Measurements from ENCODE around the gene FHIP2A.
"Not testable (repeated sequence)": the region's sequence is repeated elsewhere in the genome, so short reads cannot be mapped to it uniquely, and the experiment has no call there.

FHIP2A gene

GRCh38 chr10:114821293-114821914 is at the start of gene FHIP2A:
TSS of gene FHIP2A (plus strand) at chr10:114821780. CDS start at chr10:114822079, 299 bp downstream.
- DNase-seq = peak; percentile 80 to 83

DNA sequence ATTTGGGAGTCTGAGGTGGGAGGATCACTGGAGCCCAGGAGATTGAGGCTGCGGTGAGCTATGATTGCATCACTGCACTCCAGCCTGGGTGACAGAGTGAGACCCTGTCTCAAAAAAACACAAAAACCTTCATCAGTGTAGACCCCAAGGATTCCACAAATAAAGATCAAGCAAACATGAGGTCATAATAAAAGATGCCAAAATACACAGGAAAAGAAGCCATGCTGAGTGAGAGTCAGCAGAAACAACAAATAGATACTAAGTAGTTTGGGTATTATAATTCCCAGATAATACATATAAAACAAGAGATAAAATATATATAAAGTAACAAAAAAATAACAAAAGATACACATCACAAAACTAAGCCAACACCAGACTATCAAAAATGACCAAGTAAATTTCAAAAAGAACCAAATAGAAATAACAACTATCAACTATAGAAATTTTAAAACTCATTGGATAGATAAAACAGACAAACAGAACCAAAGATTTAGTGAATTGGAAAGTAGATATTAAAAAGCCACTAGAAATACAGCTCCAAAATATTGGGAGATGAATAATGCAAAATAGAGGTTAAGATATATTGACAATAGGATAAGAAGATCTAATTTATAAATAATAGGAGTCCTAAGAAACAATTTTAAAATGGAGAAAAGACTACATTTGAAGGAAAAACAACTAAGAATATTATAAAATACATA is 48.9 kb upstream of the FHIP2A start:
- DNase-seq = no peak

DNA sequence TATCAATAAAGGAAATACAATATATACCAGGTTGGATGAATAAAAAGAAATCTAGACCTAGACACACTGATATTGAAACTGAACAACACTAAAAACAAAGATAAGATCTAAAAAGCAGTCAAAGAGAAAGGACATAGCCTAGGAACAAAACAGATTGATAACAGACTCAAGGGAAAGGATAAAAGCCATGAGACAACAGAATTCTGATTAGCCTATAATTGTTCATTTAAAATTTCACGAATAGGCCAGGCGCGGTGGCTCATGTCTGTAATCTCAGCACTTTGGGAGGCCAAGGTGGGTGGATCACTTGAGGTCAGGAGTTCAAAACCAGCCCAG is 48.4 kb upstream of the FHIP2A start:
- no peak for DNase-seq

- not testable (repeated sequence) for DNase-seq
Observed at GRCh38 chr10:114775082-114775481, 46.5 kb upstream of the FHIP2A start.

DNA sequence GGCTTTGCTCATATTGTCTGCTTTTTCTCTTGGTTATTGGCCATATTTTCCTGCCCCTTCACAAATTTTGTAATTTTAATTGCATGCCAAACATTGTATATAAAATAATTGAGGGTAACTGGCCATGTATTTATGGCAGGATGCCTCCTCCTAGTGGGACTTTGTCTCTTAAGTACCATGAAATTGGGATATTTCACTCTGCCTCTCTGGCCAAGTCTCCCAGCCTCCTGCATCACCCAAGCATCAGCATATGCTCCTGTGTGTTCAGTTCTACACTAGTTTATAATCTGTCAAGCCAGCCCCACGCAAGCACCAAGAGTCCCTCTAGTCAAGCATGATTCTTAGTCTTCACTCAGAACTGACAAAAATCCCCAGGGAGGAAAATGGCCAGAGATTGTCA is 44.2 kb upstream of the FHIP2A start:
- DNase-seq = no peak

GRCh38 chr10:114779803-114780576 is 41.6 kb upstream of the FHIP2A start:
- no peak for DNase-seq

DNA sequence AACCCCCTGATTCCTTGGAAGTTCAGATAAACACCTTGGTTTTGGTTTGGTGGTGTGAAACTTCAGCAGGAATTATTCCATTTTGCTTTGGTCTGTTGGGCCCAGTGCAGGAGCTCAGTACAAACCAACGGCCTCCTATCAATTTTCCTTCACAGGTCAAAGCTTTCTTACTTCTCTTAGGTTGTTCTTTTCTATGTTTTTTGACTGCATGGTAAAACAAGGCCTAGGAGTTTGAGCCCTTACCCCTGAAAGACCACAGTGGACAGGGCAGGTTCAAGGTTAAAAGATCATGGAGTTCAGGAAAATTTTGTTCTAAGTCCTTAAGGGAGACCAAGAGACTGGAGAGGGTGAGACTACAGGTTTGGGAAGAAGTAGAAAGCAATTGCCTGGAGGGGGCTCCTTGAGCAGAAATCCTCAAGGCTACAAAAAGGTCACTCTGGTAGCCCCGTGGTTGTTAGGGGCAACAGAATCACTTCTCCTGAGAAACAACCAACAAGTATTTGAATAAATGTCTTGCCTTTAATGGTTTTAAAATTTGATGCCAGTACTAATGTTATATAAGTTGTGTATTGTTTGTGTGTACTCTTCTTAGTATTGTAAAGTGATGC is 40.9 kb upstream of the FHIP2A start:
- no peak for DNase-seq

DNA sequence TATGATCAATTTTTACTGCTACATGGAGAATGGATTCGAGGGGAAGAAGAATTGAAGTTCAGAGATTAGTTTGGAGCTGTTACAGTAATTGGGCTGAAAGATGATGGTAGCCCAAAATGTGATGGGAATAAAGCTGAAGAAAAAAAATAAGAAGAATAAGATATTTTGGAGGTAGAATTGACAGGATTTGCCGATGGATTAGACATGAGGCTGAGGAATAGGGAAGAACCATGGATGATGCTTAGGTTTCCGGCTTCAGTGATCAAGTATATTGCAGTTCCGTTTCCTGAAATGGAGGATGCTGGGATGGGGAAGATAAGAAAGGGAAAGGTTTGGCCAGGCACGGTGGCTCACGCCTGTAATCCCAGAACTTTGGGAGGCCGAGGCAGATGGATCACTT is 38.9 kb upstream of the FHIP2A start:
- DNase-seq = no peak

DNA sequence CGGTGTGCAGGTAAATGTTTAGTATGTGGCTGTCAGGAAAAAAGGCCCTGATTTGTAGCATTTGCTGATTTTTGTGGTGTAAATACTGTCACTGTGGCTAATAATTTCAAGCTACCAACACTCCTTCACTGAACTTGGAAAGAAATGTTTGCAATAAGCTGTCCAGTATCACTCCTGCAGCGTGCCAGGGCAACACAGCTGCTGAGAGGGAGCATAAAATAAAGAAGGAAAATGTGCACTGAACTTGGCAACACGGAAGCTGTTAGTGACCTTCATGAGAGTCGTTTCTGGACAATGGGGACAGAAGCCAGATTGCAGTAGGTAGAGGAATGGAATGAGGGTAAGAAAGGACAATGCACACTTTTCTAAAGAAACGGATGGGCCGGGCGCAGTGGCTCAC is 37.9 kb upstream of the FHIP2A start:
- no peak for DNase-seq

DNA sequence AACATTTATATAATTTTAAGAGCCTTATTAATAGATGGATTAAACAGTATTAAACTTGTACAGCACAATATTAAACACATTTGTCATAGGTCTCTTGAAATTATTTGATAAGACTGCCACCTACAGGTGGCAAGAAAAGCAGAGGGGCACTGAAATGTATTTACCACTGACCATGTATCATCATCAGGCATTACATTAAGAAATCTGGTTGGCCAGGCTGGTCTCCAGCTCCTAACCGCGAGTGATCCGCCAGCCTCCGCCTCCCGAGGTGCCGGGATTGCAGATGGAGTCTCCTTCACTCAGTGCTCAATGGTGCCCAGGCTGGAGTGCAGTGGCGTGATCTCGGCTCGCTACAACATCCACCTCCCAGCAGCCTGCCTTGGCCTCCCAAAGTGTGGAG is 35.1 kb upstream of the FHIP2A start:
- DNase-seq = not testable (repeated sequence)

DNA sequence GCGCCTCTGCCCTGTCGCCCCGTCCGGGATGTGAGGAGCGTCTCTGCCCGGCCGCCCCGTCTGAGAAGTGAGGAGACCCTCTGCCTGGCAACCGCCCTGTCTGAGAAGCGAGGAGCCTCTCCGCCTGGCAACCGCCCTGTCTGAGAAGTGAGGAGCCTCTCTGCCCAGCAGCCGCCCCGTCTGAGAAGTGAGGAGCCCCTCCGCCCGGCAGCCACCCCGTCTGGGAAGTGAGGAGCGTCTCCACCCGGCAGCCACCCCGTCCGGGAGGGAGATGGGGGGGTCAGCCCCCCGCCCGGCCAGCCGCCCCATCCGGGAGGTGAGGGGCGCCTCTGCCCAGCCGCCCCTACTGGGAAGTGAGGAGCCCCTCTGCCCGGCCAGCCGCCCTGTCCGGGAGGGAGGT is 34.4 kb upstream of the FHIP2A start:
- DNase-seq = not testable (repeated sequence)

- DNase-seq = no peak
Observed at GRCh38 chr10:114791768-114792167, 29.8 kb upstream of the FHIP2A start.

DNA sequence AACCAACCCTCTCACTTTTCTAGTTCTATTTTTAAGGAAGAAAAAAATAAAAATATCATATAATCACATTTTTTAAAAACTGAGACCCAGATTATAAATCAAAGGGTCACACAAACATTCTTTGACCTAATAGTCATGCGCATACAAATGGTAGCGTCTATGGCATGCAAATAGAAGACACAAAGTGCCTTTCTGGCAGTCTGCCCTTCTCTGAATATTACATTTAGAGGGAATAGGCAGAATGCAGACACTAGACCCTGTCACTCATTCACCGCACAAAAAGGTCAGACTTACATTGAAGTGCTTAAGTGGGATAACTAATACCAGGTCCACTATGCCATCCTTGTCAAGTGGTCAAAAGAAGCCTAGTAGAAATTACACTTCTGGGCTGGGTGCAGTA is 26.5 kb upstream of the FHIP2A start:
- DNase-seq = no peak

DNA sequence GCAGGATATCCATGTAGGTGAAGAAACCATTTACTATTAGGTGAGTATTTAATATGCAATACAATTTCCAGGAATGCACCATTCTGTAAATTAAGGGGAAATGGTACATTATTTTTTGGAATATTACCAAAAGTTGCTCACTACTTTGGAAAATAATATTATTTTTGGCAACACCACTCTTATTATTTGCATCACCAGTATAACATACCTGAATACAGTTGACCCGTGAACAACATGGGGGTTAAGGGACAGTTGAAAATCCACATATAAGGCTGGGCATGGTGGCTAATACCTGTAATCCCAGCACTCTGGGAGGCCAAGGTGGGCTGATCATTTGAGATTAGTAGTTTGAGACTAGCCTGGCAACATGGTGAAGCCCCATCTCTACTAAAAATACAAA is 21.2 kb upstream of the FHIP2A start:
- DNase-seq = no peak

DNA sequence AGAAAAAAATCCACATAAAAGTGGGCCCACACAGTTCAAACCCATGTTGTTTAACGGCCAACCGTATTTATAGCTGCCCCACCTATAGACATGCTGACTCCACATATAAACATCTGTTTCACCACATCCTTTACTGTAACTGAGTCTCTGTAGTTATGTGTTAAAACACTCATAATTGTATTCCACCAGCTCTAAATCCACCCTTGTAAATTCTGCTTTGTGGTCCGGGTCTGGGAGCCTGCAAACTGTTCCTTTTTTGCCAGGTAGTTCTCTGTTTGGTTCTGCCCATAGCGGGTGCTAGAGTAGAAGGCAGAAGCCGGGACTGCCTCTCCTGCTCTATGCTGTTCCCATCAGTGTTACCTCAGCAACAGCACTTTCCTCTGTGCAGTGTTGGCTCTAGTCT is 20.2 kb upstream of the FHIP2A start:
- DNase-seq = peak in 1 of 2 experiments; percentile 13

DNA sequence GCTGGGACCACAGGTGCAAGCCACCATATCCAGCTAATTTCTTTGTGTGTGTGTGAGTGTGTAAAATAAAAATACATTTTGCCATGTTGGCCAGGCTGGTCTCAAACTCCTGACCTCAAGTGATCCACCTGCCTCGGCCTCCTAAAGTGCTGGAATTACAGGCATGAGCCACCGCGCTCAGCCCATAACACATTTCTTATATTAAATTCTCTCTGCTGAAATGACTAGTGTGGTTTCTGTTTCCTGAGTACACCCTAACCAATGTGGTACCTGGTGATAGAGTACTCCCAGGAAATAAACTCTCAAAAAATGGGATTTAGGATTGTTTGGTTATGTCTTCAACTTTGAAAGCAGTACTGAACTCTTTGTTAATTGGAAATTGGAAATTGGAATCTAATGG is 19.4 kb upstream of the FHIP2A start:
- no peak for DNase-seq

- no peak for DNase-seq
Observed at GRCh38 chr10:114806562-114807391, 14.8 kb upstream of the FHIP2A start.

DNA sequence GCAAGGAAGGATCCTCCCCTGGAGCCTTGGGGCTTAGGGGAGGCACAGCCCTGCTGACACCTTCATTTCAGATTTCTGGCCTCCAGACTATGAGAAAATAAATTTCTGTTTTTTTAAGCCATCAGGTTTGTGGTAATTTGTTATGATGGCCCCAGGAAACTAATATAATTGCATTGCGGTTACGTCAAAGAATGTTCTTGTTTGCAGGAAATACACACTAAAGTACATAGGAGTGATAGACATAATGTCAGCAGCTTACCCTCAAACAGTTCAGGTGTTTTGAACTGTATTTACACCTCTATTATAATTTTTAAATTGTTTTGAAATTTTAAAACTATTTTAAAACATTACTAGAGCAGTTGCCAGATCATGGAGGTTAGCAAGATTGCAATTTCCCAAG is 12.6 kb upstream of the FHIP2A start:
- DNase-seq = no peak

DNA sequence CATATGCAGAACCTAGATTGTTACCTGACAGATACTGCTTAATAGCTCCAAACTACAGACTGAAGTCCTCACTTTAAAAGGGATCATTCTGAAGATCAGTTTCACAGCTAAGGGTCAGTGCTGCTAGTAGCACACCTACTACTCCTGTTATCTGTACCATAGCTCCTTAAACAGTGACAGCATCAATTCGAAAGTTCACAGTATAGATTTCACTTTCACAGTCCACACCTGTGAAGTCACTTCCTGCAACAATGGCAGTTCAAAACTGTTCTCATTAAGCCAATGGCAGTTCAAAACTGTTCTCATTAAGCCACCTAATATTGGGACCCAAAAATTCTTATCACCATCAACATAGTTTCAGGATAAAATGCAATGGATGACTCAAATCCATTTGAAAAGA is 10.7 kb upstream of the FHIP2A start:
- DNase-seq = no peak

- DNase-seq = no peak
Observed at GRCh38 chr10:114811862-114812261, 9.7 kb upstream of the FHIP2A start.

DNA sequence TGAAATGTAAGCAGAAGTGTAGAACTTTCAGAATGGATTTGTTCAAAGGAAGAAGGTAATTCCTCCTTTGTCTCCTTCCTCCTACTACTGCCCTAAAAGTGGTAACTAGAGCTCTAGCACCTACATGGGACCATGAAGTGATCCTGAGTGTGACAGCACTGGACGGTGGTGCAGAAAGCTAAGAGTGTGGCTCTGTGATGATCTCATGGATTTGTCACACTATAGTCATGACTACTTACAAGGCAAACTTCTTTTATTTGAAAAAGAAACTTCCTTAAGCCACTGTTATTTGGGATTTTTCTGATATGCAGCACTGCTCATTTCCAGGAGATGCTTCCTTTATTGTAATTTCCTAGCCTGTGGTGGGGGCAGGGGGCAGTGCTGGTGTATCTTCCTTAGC is 5.8 kb upstream of the FHIP2A start:
- no peak for DNase-seq

DNA sequence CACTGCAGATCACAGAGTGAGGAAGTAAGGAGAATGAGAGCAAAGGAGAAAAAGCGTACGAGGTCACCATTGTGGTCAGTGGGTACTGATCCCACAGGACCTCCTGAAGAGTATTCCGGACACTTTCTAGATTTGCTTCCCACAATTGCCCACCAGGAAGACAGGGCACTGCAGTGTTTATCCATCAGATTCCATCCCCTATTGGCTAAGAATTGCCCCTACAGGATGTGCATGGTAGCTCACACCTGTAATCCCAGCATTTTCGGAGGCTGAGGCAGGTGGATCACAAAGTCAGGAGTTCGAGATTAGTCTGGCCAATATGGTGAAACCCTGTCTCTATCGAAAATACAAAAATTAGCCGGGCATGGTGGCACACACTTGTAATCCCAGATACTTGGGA is 5.3 kb upstream of the FHIP2A start:
- DNase-seq = no peak

- DNase-seq = no peak
Observed at GRCh38 chr10:114819322-114819721, 2.3 kb upstream of the FHIP2A start.

Data from activated CD4-positive, alpha-beta T cell treated with anti-CD3 and anti-CD28 coated beads, Interleukin-2, amount 50 U/mL, for 48 hours (primary cell).